Measurements from ENCODE around the gene SLC25A46. TPM values are rescaled to one million over a fixed set of nuclear protein-coding genes. Genes with fewer than 3 reads are reported as not detected.
"Not testable (repeated sequence)": the region's sequence is repeated elsewhere in the genome, so short reads cannot be mapped to it uniquely, and the experiment has no call there.

Gene SLC25A46
- total RNA-seq (36.9 and 38.0 TPM in 2 replicates), polyA plus RNA-seq (17.6 and 19.5 TPM in 2 replicates), polyA minus RNA-seq (30.6 and 34.6 TPM in 2 replicates)
- total RNA-seq (2013) = 48.6 TPM

DNA sequence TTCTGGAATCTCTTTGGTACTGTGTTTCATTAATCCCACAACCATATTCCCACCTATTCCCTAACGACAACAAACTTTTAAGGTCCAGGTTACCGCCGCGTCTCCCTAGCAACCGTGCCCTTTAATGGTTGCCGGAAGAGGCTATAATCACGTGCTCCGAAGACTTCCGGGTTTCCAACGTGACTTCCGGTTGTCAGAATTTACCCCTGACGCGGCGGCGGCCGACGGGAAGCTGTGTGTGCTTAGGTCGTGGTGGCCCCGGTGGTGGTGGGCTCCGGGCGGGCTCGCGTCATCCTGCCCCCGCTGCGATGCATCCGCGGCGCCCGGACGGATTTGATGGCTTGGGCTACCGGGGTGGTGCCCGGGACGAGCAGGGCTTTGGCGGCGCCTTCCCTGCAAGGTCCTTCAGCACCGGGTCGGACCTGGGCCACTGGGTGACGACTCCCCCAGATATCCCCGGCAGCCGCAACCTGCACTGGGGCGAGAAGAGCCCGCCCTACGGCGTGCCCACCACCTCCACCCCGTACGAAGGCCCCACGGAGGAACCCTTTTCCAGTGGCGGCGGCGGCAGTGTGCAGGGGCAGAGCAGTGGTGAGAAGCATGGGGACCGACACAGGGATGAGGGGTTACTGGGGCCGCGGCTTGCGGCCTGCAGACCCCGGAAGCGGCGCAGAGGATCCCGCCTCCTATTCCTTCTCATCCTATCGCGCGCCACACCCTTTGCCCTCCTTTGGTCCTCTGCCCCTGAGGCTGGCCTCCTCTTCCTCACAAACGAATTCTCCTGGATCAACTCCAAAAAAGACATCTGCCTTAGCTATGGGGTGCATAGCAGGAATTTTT is at the start of gene SLC25A46:
Gene SLC25A46, plus strand, starts transcription at position 196 of the 840 bp plus-strand sequence. Its CDS starts 113 bp downstream, at position 309.
- Mint-ChIP-seq H3K27ac (peak within 1 kb of the TSS; percentile 99), H3K9me3 (ENCODE audit: insufficient read depth) (no peaks in the 10 kb centered on the region), H3K4me3 (peak within 1 kb of the TSS; percentile 100), H3K4me1 (peaks cover 29% of the 10 kb centered on the region), H3K27me3 (peaks cover 10% of the 10 kb centered on the region)
- Histone ChIP-seq H3K4me1 (ENCODE audit: control insufficient read depth in 2 of 2, insufficient read depth in 2 of 2, low read length in 2 of 2) (peaks cover 14 to 17% of the 10 kb centered on the region in 2 donors), H3K9me3 (ENCODE audit: control extremely low read depth in 1 of 3, control insufficient read depth in 2 of 3, insufficient read depth in 1 of 3, low read length in 2 of 3) (no peaks in the 10 kb centered on the region), H3K27me3 (replicated peaks in 1 of 4; ENCODE audit: control extremely low read depth in 1 of 4, control insufficient read depth in 3 of 4, insufficient read depth in 4 of 4, low read length in 3 of 4) (peaks cover 0 to 4% (median 0%) of the 10 kb centered on the region in 4 experiments), H3K27ac (ENCODE audit: low read length in 2 of 2) (peak within 1 kb of the TSS; percentile 83 to 97), H3K9ac (ENCODE audit: low read length) (peak within 1 kb of the TSS; percentile 82), H3K36me3 (replicated peaks in 1 of 2; ENCODE audit: control extremely low read depth in 1 of 2, control insufficient read depth in 1 of 2, extremely low read depth in 1 of 2, insufficient read depth in 2 of 2, low read length in 1 of 2) (no peaks in the 10 kb centered on the region), H3K4me2 (replicated peaks; ENCODE audit: low read depth, low read length, poor library complexity, severe bottlenecking) (peak within 1 kb of the TSS; percentile 84), H3K4me3 (ENCODE audit: control extremely low read depth in 1 of 5, extremely low read depth in 1 of 5, insufficient read depth in 1 of 5, low read depth in 2 of 5, low read length in 4 of 5) (peak within 1 kb of the TSS; percentile 72 to 98 (median 92)), H2AFZ (ENCODE audit: insufficient read depth, low read depth, low read length, poor library complexity, severe bottlenecking) (peak within 1 kb of the TSS; percentile 95), H3K79me2 (ENCODE audit: control insufficient read depth, insufficient read depth, low read length) (peaks cover 20% of the 10 kb centered on the region), H4K20me1 (ENCODE audit: control insufficient read depth, insufficient read depth, low read length, poor library complexity, severe bottlenecking) (peaks cover 4% of the 10 kb centered on the region)
- ChIA-PET CTCF (no interaction called here), POLR2A (interaction anchor here (1.3 kb wide), 1 partner anchor 13 kb away, joined by 3 read pairs; the partner anchor contains the start of gene TMEM232)
- intact Hi-C loops (cut with micrococcal nuclease) = loop anchor here (1.0 to 5.0 kb wide), 7 partner anchors 13 to 1990 kb away; partner anchors contain the start of genes MAN2A1, STARD4, TMEM232 and WDR36
- DNase-seq (peak; percentile 96), ATAC-seq (ENCODE audit: low read depth) (peak; percentile 82)
- under 1% methylated on average over 49 of the region's 62 CpGs for WGBS (ENCODE audit: insufficient coverage)
- no peak for TF ChIP-seq EZH2 (IDR thresholded peaks at IDR 0.05; ENCODE audit: borderline replicate concordance, insufficient read depth, low read depth, low read length, poor library complexity, severe bottlenecking)
- TF ChIP-seq, protein P1, sequence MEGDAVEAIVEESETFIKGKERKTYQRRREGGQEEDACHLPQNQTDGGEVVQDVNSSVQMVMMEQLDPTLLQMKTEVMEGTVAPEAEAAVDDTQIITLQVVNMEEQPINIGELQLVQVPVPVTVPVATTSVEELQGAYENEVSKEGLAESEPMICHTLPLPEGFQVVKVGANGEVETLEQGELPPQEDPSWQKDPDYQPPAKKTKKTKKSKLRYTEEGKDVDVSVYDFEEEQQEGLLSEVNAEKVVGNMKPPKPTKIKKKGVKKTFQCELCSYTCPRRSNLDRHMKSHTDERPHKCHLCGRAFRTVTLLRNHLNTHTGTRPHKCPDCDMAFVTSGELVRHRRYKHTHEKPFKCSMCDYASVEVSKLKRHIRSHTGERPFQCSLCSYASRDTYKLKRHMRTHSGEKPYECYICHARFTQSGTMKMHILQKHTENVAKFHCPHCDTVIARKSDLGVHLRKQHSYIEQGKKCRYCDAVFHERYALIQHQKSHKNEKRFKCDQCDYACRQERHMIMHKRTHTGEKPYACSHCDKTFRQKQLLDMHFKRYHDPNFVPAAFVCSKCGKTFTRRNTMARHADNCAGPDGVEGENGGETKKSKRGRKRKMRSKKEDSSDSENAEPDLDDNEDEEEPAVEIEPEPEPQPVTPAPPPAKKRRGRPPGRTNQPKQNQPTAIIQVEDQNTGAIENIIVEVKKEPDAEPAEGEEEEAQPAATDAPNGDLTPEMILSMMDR (IDR thresholded peaks at IDR 0.05) = no peak

DNA sequence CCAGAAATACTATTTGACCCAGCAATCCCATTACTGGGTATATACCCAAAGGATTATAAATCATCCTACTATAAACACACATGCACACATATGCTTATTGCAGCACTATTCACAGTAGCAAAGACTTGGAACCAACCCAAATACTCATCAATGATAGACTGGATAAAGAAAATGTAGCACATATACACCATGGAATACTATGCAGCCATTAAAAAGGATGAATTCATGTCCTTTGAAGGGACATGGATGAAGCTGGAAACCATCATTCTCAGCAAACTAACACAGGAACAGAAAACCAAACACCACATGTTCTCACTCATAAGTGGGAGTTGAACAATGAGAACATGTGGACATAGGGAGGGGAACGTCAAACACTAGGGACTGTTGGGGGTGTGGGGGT is 48.2 kb upstream of the SLC25A46 start:
- H3K4me2 ChIP-seq (replicated peaks; ENCODE audit: low read depth, low read length, poor library complexity, severe bottlenecking); POLR2A ChIA-PET; H3K4me1 Mint-ChIP-seq; H3K9me3 ChIP-seq (ENCODE audit: control extremely low read depth in 1 of 3, control insufficient read depth in 2 of 3, insufficient read depth in 1 of 3, low read length in 2 of 3); H3K4me1 ChIP-seq (ENCODE audit: control insufficient read depth in 2 of 2, insufficient read depth in 2 of 2, low read length in 2 of 2); CTCF ChIA-PET; DNase-seq; H3K4me3 ChIP-seq (ENCODE audit: control extremely low read depth in 1 of 5, extremely low read depth in 1 of 5, insufficient read depth in 1 of 5, low read depth in 2 of 5, low read length in 4 of 5); ATAC-seq (ENCODE audit: low read depth); H3K27ac Mint-ChIP-seq; H3K27me3 Mint-ChIP-seq; H3K79me2 ChIP-seq (ENCODE audit: control insufficient read depth, insufficient read depth, low read length); H3K9ac ChIP-seq (ENCODE audit: low read length); H3K36me3 ChIP-seq (replicated peaks in 1 of 2; ENCODE audit: control extremely low read depth in 1 of 2, control insufficient read depth in 1 of 2, extremely low read depth in 1 of 2, insufficient read depth in 2 of 2, low read length in 1 of 2); H3K27ac ChIP-seq (ENCODE audit: low read length in 2 of 2); H3K4me3 Mint-ChIP-seq; H3K9me3 Mint-ChIP-seq (ENCODE audit: insufficient read depth); intact Hi-C loops (cut with micrococcal nuclease); H4K20me1 ChIP-seq (ENCODE audit: control insufficient read depth, insufficient read depth, low read length, poor library complexity, severe bottlenecking); H3K27me3 ChIP-seq (replicated peaks in 1 of 4; ENCODE audit: control extremely low read depth in 1 of 4, control insufficient read depth in 3 of 4, insufficient read depth in 4 of 4, low read length in 3 of 4); H2AFZ ChIP-seq (ENCODE audit: insufficient read depth, low read depth, low read length, poor library complexity, severe bottlenecking): not testable (repeated sequence)
- no CpG with 5 or more reads among the region's 1 CpG for WGBS (ENCODE audit: insufficient coverage)

DNA sequence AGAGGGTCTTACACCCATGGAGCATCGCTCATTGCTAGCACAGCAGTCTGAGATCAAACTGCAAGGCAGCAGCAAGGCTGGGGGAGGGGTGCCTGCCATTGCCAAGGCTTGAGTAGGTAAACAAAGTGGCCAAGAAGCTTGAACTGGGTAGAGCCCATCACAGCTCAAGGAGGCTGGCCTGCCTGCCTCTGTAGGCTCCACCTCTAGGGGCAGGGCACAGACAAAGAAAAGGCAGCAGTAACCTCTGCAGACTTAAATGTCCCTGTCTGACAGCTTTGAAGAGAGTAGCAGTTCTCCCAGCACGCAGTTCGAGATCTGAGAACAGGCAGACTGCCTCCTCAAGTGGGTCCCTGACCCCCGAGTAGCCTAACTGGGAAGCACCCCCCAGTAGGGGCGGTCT is 46.1 kb upstream of the SLC25A46 start:
- H3K27ac Mint-ChIP-seq; H3K9me3 ChIP-seq (ENCODE audit: control extremely low read depth in 1 of 3, control insufficient read depth in 2 of 3, insufficient read depth in 1 of 3, low read length in 2 of 3); ATAC-seq (ENCODE audit: low read depth); H3K4me3 ChIP-seq (ENCODE audit: control extremely low read depth in 1 of 5, extremely low read depth in 1 of 5, insufficient read depth in 1 of 5, low read depth in 2 of 5, low read length in 4 of 5); H3K79me2 ChIP-seq (ENCODE audit: control insufficient read depth, insufficient read depth, low read length); H3K27me3 ChIP-seq (replicated peaks in 1 of 4; ENCODE audit: control extremely low read depth in 1 of 4, control insufficient read depth in 3 of 4, insufficient read depth in 4 of 4, low read length in 3 of 4); H3K27ac ChIP-seq (ENCODE audit: low read length in 2 of 2); H2AFZ ChIP-seq (ENCODE audit: insufficient read depth, low read depth, low read length, poor library complexity, severe bottlenecking); H3K9ac ChIP-seq (ENCODE audit: low read length); H4K20me1 ChIP-seq (ENCODE audit: control insufficient read depth, insufficient read depth, low read length, poor library complexity, severe bottlenecking); H3K4me1 Mint-ChIP-seq; H3K4me3 Mint-ChIP-seq; H3K4me1 ChIP-seq (ENCODE audit: control insufficient read depth in 2 of 2, insufficient read depth in 2 of 2, low read length in 2 of 2); H3K27me3 Mint-ChIP-seq; POLR2A ChIA-PET; H3K4me2 ChIP-seq (replicated peaks; ENCODE audit: low read depth, low read length, poor library complexity, severe bottlenecking); CTCF ChIA-PET; DNase-seq; intact Hi-C loops (cut with micrococcal nuclease); H3K9me3 Mint-ChIP-seq (ENCODE audit: insufficient read depth); H3K36me3 ChIP-seq (replicated peaks in 1 of 2; ENCODE audit: control extremely low read depth in 1 of 2, control insufficient read depth in 1 of 2, extremely low read depth in 1 of 2, insufficient read depth in 2 of 2, low read length in 1 of 2): not testable (repeated sequence)
- 86% methylated on average over 5 of the region's 5 CpGs for WGBS (ENCODE audit: insufficient coverage)

Measured in B cell (primary cell).